ENCODE data around the gene MDM4. TPM values are rescaled to one million over a fixed set of nuclear protein-coding genes. Genes with fewer than 3 reads are reported as not detected.
"Not testable (repeated sequence)": the region's sequence is repeated elsewhere in the genome, so short reads cannot be mapped to it uniquely, and the experiment has no call there.

The MDM4 gene
- total and polyA plus RNA-seq, 2 donors (not counting 1 experiment from before 2014, with no cell fraction given) = 23.6 to 41.0 TPM

- Histone ChIP-seq H3K4me2 (ENCODE audit: extremely low read depth, insufficient read depth, low read length) (no peak overlapping the region), H3K4me3 (replicated peaks in 1 of 4; ENCODE audit: control extremely low read depth in 1 of 4, insufficient read depth in 1 of 4, low read depth in 3 of 4, low read length in 4 of 4) (no peak overlapping the region), H3K79me2 (ENCODE audit: control insufficient read depth, insufficient read depth, low read length) (peaks cover 32% of the 10 kb centered on the region), H3K27ac (ENCODE audit: insufficient read depth, low read length) (no peak overlapping the region), H4K20me1 (ENCODE audit: control insufficient read depth, extremely low read depth, insufficient read depth, low read length) (no peaks in the 10 kb centered on the region), H2AFZ (ENCODE audit: low read length) (no peak overlapping the region), H3K36me3 (ENCODE audit: control insufficient read depth, insufficient read depth, low read length) (peaks cover 2% of the 10 kb centered on the region), H3K27me3 (ENCODE audit: control insufficient read depth, insufficient read depth, low read length) (no peaks in the 10 kb centered on the region), H3K9me3 (ENCODE audit: control insufficient read depth, insufficient read depth, low read depth, low read length) (no peaks in the 10 kb centered on the region), H3K9ac (ENCODE audit: insufficient read depth, low read length) (no peak overlapping the region), H3K4me1 (ENCODE audit: control insufficient read depth, extremely low read depth, insufficient read depth, low read length) (no peaks in the 10 kb centered on the region)
- no peak for DNase-seq (ENCODE audit: low read depth in 2 of 2)
- TF ChIP-seq EZH2 (IDR thresholded peaks at IDR 0.05; ENCODE audit: low read length, missing control alignments) (no peak), CTCF (conservative IDR thresholded peaks at IDR 0.05 in 1 of 2, IDR thresholded peaks at IDR 0.05 in 1 of 2; ENCODE audit: low read depth in 1 of 2, low read length in 2 of 2) (no peak)
These were observed 1.4 kb upstream of the MDM4 start for GRCh38 chr1:204514828-204515227.

GRCh38 chr1:204517382-204517781 is 1.2 kb downstream of the MDM4 start:
- not testable (repeated sequence) for H3K36me3 ChIP-seq (ENCODE audit: control insufficient read depth, insufficient read depth, low read length); H3K9ac ChIP-seq (ENCODE audit: insufficient read depth, low read length); H3K27me3 ChIP-seq (ENCODE audit: control insufficient read depth, insufficient read depth, low read length); H3K4me1 ChIP-seq (ENCODE audit: control insufficient read depth, extremely low read depth, insufficient read depth, low read length); H2AFZ ChIP-seq (ENCODE audit: low read length); DNase-seq (ENCODE audit: low read depth in 2 of 2); H3K27ac ChIP-seq (ENCODE audit: insufficient read depth, low read length); H3K9me3 ChIP-seq (ENCODE audit: control insufficient read depth, insufficient read depth, low read depth, low read length); H4K20me1 ChIP-seq (ENCODE audit: control insufficient read depth, extremely low read depth, insufficient read depth, low read length)
- H3K4me3 ChIP-seq (replicated peaks in 1 of 4; ENCODE audit: control extremely low read depth in 1 of 4, insufficient read depth in 1 of 4, low read depth in 3 of 4, low read length in 4 of 4) = peak overlapping the region; percentile 77 to 100 (median 89)
- peaks cover 53% of the 10 kb centered on the region for H3K79me2 ChIP-seq (ENCODE audit: control insufficient read depth, insufficient read depth, low read length)
- H3K4me2 ChIP-seq (ENCODE audit: extremely low read depth, insufficient read depth, low read length) = peak overlapping the region; percentile 66

GRCh38 chr1:204520834-204521709 is 4.9 kb downstream of the MDM4 start:
- H4K20me1 ChIP-seq (ENCODE audit: control insufficient read depth, extremely low read depth, insufficient read depth, low read length) = peaks cover 2% of the 10 kb centered on the region
- DNase-seq (ENCODE audit: low read depth in 2 of 2) = peak; percentile 49 to 84
- H3K27ac ChIP-seq (ENCODE audit: insufficient read depth, low read length) = no peak overlapping the region

GRCh38 chr1:204521941-204522521 is 5.8 kb downstream of the MDM4 start:
- H4K20me1 ChIP-seq (ENCODE audit: control insufficient read depth, extremely low read depth, insufficient read depth, low read length); H3K36me3 ChIP-seq (ENCODE audit: control insufficient read depth, insufficient read depth, low read length): not testable (repeated sequence)

More at GRCh38 chr1:204520834-204521709, 4.9 kb downstream of the MDM4 start:
- Histone ChIP-seq H3K79me2 (ENCODE audit: control insufficient read depth, insufficient read depth, low read length) (peaks cover 71% of the 10 kb centered on the region), H2AFZ (ENCODE audit: low read length) (no peak overlapping the region), H3K9me3 (ENCODE audit: control insufficient read depth, insufficient read depth, low read depth, low read length) (no peaks in the 10 kb centered on the region), H3K9ac (ENCODE audit: insufficient read depth, low read length) (no peak overlapping the region), H3K27me3 (ENCODE audit: control insufficient read depth, insufficient read depth, low read length) (no peaks in the 10 kb centered on the region), H3K4me2 (ENCODE audit: extremely low read depth, insufficient read depth, low read length) (no peak overlapping the region), H3K4me1 (ENCODE audit: control insufficient read depth, extremely low read depth, insufficient read depth, low read length) (peaks cover 2% of the 10 kb centered on the region), H3K36me3 (ENCODE audit: control insufficient read depth, insufficient read depth, low read length) (peaks cover 4% of the 10 kb centered on the region), H3K4me3 (replicated peaks in 1 of 4; ENCODE audit: control extremely low read depth in 1 of 4, insufficient read depth in 1 of 4, low read depth in 3 of 4, low read length in 4 of 4) (no peak overlapping the region)
- TF ChIP-seq EZH2 (IDR thresholded peaks at IDR 0.05; ENCODE audit: low read length, missing control alignments) (no peak), CTCF (conservative IDR thresholded peaks at IDR 0.05 in 1 of 2, IDR thresholded peaks at IDR 0.05 in 1 of 2; ENCODE audit: low read depth in 1 of 2, low read length in 2 of 2) (no peak)

More at GRCh38 chr1:204521941-204522521, 5.8 kb downstream of the MDM4 start:
- not testable (repeated sequence) for H3K4me2 ChIP-seq (ENCODE audit: extremely low read depth, insufficient read depth, low read length); H3K9me3 ChIP-seq (ENCODE audit: control insufficient read depth, insufficient read depth, low read depth, low read length); H3K4me1 ChIP-seq (ENCODE audit: control insufficient read depth, extremely low read depth, insufficient read depth, low read length); H2AFZ ChIP-seq (ENCODE audit: low read length); H3K4me3 ChIP-seq (replicated peaks in 1 of 4; ENCODE audit: control extremely low read depth in 1 of 4, insufficient read depth in 1 of 4, low read depth in 3 of 4, low read length in 4 of 4); DNase-seq (ENCODE audit: low read depth in 2 of 2); H3K27me3 ChIP-seq (ENCODE audit: control insufficient read depth, insufficient read depth, low read length); H3K9ac ChIP-seq (ENCODE audit: insufficient read depth, low read length); H3K27ac ChIP-seq (ENCODE audit: insufficient read depth, low read length)
- peaks cover 65% of the 10 kb centered on the region for H3K79me2 ChIP-seq (ENCODE audit: control insufficient read depth, insufficient read depth, low read length)

Data from fibroblast of lung (primary cell).